ENCODE data around the gene COA5. TPM values are rescaled to one million over a fixed set of nuclear protein-coding genes. Genes with fewer than 3 reads are reported as not detected.

The COA5 gene
- total RNA-seq, 1 donor from 2014 or later: 37.2 TPM

GRCh38 chr2:98572211-98572610, 36.1 kb downstream of the COA5 start:
- no peak for DNase-seq (ENCODE audit: low spot score)

GRCh38 chr2:98571796-98572195, 36.5 kb downstream of the COA5 start:
- no peak for DNase-seq (ENCODE audit: low spot score)

GRCh38 chr2:98571121-98571701, 37.1 kb downstream of the COA5 start:
- no peak for DNase-seq (ENCODE audit: low spot score)

- no peak for DNase-seq (ENCODE audit: low spot score)
Observed at GRCh38 chr2:98570356-98570755, 38.0 kb downstream of the COA5 start.

GRCh38 chr2:98569915-98570314, 38.4 kb downstream of the COA5 start:
- no peak for DNase-seq (ENCODE audit: low spot score)

GRCh38 chr2:98569197-98569793, 39.0 kb downstream of the COA5 start:
- peak; percentile 36 for DNase-seq (ENCODE audit: low spot score)

GRCh38 chr2:98568161-98568956, 40.0 kb downstream of the COA5 start:
- DNase-seq (ENCODE audit: low spot score): no peak

GRCh38 chr2:98565941-98566340, 42.4 kb downstream of the COA5 start:
- DNase-seq (ENCODE audit: low spot score): no peak

GRCh38 chr2:98565286-98565860, 42.9 kb downstream of the COA5 start:
- no peak for DNase-seq (ENCODE audit: low spot score)

- no peak for DNase-seq (ENCODE audit: low spot score)
Observed at GRCh38 chr2:98564541-98565132, 43.7 kb downstream of the COA5 start.

- no peak for DNase-seq (ENCODE audit: low spot score)
Observed at GRCh38 chr2:98563394-98563793, 44.9 kb downstream of the COA5 start.

- DNase-seq (ENCODE audit: low spot score): no peak
Observed at GRCh38 chr2:98561902-98562695, 46.2 kb downstream of the COA5 start.

- DNase-seq (ENCODE audit: low spot score): no peak
Observed at GRCh38 chr2:98561018-98561417, 47.3 kb downstream of the COA5 start.

GRCh38 chr2:98560256-98560771, 48.0 kb downstream of the COA5 start:
- no peak for DNase-seq (ENCODE audit: low spot score)

- no peak for DNase-seq (ENCODE audit: low spot score)
Observed at GRCh38 chr2:98559581-98559980, 48.7 kb downstream of the COA5 start.

- DNase-seq (ENCODE audit: low spot score): no peak
Observed at GRCh38 chr2:98558852-98559530, 49.3 kb downstream of the COA5 start.

GRCh38 chr2:98556344-98557033, 51.8 kb downstream of the COA5 start:
- no peak for DNase-seq (ENCODE audit: low spot score)

GRCh38 chr2:98555696-98556095, 52.6 kb downstream of the COA5 start:
- no peak for DNase-seq (ENCODE audit: low spot score)

GRCh38 chr2:98554116-98554861, 54.0 kb downstream of the COA5 start:
- DNase-seq (ENCODE audit: low spot score): no peak

Measured in mucosa of gallbladder (tissue), 1 donor.